HUES6 (cell line): ENCODE data around the gene LAMB3.

Experiments used
- H3K27ac ChIP-seq: 2 replicates; pipeline ENCODE4 v1.7.0; 2013; ENCODE audit warnings: low read depth, mild to moderate bottlenecking, low read length, inconsistent platforms
- H3K27me3 ChIP-seq: 2 replicates; pipeline ENCODE4 v1.6.1; 2013; ENCODE audit warnings: low read length; ENCODE audit not compliant: control insufficient read depth, insufficient read depth
- H3K36me3 ChIP-seq: 2 replicates; pipeline ENCODE4 v1.6.1; 2013; ENCODE audit warnings: low read length; ENCODE audit not compliant: control insufficient read depth, insufficient read depth
- H3K4me1 ChIP-seq: 2 replicates; pipeline ENCODE4 v1.6.1; 2013; ENCODE audit warnings: low read length; ENCODE audit not compliant: control insufficient read depth, insufficient read depth
- H3K4me3 ChIP-seq: 2 replicates; pipeline ENCODE4 v1.5.1; 2013; ENCODE audit warnings: low read depth, low read length
- H3K9ac ChIP-seq: one replicate; pipeline ENCODE4 v1.6.1; 2013; ENCODE audit warnings: mild to moderate bottlenecking, low read length
- H3K9me3 ChIP-seq: 2 replicates; pipeline ENCODE4 v1.6.1; 2013; ENCODE audit warnings: low read depth, low read length; ENCODE audit not compliant: control insufficient read depth, insufficient read depth

The LAMB3 gene

DNA sequence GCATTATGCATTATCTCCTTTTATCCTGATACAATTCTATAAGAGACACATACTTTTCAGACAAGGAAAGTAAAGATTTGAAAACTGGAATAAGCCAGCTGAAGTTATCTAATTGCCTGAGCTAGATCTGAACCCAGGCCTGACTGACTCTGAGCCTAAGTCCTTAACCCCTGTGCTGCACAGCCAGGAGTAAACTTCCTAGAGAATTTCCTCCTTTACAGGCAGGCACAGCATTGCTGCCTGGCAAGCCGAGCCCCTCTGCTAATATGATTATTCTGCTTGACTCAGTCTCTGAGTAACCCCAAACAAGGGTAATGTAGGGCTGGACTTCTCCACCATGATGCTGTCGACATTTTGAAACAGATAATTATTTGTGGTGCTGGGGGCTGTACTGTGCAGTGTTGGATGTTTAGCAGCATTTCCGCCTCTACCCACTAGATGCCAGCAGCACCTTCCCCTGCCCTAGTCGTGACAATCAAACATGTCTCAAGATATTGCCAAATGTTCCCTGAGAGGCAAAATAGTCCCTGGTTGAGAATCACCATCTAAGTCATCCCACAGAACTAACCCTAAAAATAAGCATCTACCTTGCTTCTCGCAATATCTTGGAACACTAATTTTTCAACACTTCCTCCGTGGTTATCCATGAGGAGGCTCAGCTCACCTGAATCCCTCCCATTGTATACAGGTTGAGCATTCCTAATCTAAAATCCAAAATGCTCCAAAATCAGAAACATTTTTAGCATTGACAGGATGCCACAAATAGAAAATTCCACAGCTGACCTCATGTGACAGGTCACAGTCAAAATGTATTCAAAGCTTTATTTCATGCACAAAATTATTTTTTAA, 50.2 kb downstream of the LAMB3 start:
- no peak overlapping the region for H3K4me3 ChIP-seq
- no peak overlapping the region for H3K27ac ChIP-seq
- H3K9ac ChIP-seq = no peak overlapping the region
- H3K4me1 ChIP-seq = no peaks in the 10 kb centered on the region
- H3K36me3 ChIP-seq = no peaks in the 10 kb centered on the region
- H3K27me3 ChIP-seq = peaks cover 14% of the 10 kb centered on the region; the same call in 1 of the 2 replicates
- H3K9me3 ChIP-seq = no peaks in the 10 kb centered on the region

DNA sequence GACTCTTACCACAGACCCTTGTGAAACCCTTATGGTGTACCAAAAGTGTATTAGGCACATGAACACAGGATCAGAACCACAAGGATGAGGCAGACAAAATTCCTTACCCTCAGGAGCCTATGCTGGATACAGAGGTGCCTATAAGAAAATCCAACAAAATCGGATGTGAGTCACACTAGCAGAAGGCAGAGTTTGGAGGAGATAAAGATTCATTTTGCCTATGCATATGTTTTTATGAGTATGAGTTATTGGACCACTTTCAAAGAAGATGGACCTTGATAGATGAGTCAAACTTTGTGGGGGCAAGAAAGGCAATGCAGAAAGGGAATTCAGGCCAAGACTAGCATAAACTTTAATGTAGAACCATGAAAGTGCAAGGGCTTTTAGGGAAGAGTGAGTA, 51.7 kb downstream of the LAMB3 start:
- Histone ChIP-seq H3K27ac (no peak overlapping the region), H3K9ac (no peak overlapping the region), H3K4me3 (no peak overlapping the region), H3K4me1 (no peaks in the 10 kb centered on the region), H3K36me3 (no peaks in the 10 kb centered on the region), H3K27me3 (peaks cover 14% of the 10 kb centered on the region; the same call in 1 of the 2 replicates), H3K9me3 (no peaks in the 10 kb centered on the region)

DNA sequence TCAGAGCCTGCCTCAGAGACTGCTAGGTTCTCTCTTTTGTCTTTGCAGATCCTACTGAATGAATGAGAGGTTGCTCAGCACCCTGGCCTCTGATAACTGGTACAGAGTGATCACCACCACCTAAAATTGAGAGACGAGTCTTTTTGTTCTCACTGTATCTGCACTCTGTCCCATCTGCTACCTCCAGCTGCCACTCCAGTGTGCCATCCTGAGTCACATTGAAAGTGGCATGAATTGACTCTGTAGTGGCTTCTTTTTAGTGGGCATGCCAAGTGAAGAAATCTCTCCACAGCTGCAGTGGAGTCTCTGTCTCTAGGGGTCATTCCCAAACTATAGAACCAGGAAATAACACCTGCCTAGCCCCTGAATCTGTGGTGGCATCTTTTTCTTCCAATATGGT, 54.0 kb downstream of the LAMB3 start:
- Histone ChIP-seq H3K27me3 (peaks cover 18% of the 10 kb centered on the region; the same call in 1 of the 2 replicates), H3K4me3 (no peak overlapping the region), H3K4me1 (no peaks in the 10 kb centered on the region), H3K9ac (no peak overlapping the region), H3K36me3 (no peaks in the 10 kb centered on the region), H3K27ac (no peak overlapping the region), H3K9me3 (no peaks in the 10 kb centered on the region)

- no peaks in the 10 kb centered on the region for H3K9me3 ChIP-seq
- H3K27me3 ChIP-seq = peaks cover 18% of the 10 kb centered on the region; the same call in 1 of the 2 replicates
Measured at GRCh38 chr1:209597499-209597898, 54.7 kb downstream of the LAMB3 start.

DNA sequence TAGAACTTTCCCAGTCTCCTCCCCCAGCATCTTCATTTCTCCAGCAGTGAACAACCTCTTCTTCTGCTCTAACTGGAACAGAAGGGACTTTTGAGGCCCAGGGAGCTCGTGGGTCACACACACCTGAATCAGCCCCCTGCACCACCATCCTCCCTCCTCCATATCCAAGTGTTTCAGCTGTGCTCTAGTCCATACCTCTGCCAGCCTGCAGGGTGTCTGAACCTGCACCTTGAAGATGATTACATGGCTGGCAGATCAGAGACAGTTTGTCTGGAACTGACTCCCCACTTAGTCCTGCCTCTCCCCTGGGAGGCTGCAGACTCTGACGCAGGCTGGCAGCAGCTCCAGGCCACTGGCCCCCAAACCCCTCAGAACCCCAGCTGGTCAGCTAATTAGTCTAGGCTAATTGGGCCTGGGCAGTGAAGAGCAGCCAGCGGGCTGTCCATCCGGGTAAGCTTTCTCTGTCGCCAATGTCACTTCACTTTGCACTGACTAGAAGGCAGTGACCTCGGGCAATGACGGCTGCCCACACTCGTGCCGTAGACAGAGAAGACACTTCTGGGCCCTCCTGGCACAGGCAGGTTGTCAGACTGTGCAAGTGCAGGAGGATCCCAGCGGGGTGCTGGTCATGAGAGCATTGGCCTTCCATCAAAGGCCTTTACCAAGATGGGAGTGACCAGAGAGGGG, 56.5 kb downstream of the LAMB3 start:
- no peaks in the 10 kb centered on the region for H3K36me3 ChIP-seq

More at GRCh38 chr1:209597499-209597898, 54.7 kb downstream of the LAMB3 start:
- no peak overlapping the region for H3K4me3 ChIP-seq
- no peaks in the 10 kb centered on the region for H3K36me3 ChIP-seq
- H3K27ac ChIP-seq = no peak overlapping the region
- H3K4me1 ChIP-seq = no peaks in the 10 kb centered on the region
- no peak overlapping the region for H3K9ac ChIP-seq

DNA sequence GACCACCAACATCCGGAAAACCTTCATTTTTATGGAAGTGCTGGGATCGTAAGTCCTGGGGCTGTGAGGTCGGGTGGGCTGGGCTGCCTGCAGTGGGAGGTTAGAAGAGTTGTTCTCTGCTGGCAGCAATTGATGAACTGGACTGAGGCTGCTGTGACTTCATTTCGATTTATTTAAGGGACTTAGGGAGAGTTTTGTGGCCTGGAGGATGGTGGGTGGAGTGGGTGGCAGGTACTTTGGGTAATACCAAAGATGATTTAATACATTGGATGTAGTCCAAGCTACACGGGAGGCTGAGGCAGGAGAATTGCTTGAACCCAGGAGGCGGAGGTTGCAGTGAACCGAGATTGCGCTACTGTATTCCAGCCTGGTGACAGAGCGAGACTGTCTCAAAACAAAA, 57.2 kb downstream of the LAMB3 start:
- Histone ChIP-seq H3K9ac (no peak overlapping the region), H3K27me3 (peaks cover 11% of the 10 kb centered on the region; the same call in 1 of the 2 replicates), H3K4me3 (no peak overlapping the region), H3K9me3 (no peaks in the 10 kb centered on the region), H3K36me3 (no peaks in the 10 kb centered on the region), H3K27ac (no peak overlapping the region), H3K4me1 (no peaks in the 10 kb centered on the region)

More for the DNA sequence above, 56.5 kb downstream of the LAMB3 start:
- no peaks in the 10 kb centered on the region for H3K4me1 ChIP-seq
- H3K27ac ChIP-seq = no peak overlapping the region
- H3K9me3 ChIP-seq = no peaks in the 10 kb centered on the region
- H3K27me3 ChIP-seq = peaks cover 17% of the 10 kb centered on the region; the same call in 1 of the 2 replicates
- no peak overlapping the region for H3K4me3 ChIP-seq
- no peak overlapping the region for H3K9ac ChIP-seq

- Histone ChIP-seq H3K9ac (no peak overlapping the region), H3K4me1 (no peaks in the 10 kb centered on the region), H3K27ac (no peak overlapping the region), H3K4me3 (no peak overlapping the region), H3K27me3 (peaks cover 6% of the 10 kb centered on the region; the same call in 1 of the 2 replicates), H3K9me3 (no peaks in the 10 kb centered on the region), H3K36me3 (no peaks in the 10 kb centered on the region)
Measured at GRCh38 chr1:209594440-209594839, 57.8 kb downstream of the LAMB3 start.

DNA sequence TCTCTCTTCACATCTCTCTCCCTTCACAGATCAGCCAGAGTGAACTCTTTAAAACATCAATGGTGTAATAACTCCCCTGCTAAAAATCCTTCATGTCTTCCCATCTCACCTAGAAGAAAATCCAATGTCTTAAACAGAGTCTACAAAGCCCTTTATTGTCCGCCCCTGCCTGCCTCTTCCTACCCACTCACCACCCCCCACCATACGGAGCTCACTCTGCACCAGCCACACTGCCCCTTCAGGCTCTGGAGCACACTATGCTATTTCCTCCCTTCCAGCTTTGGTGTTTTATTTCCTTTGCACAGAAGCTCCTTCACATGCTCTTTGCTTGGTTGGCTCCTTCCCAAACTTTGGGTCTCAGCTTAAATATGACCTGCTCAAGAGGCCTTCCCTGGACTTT, 58.5 kb downstream of the LAMB3 start:
- Histone ChIP-seq H3K4me1 (no peaks in the 10 kb centered on the region), H3K27ac (no peak overlapping the region), H3K9me3 (no peaks in the 10 kb centered on the region), H3K4me3 (no peak overlapping the region), H3K9ac (no peak overlapping the region), H3K27me3 (peaks cover 4% of the 10 kb centered on the region; the same call in 1 of the 2 replicates), H3K36me3 (no peaks in the 10 kb centered on the region)

GRCh38 chr1:209590405-209590804, 61.8 kb downstream of the LAMB3 start:
- Histone ChIP-seq H3K4me3 (no peak overlapping the region), H3K27ac (no peak overlapping the region), H3K9me3 (no peaks in the 10 kb centered on the region; the same call in 1 of the 2 replicates), H3K4me1 (peaks cover 8% of the 10 kb centered on the region; the same call in 1 of the 2 replicates), H3K36me3 (no peaks in the 10 kb centered on the region), H3K27me3 (peaks cover 20% of the 10 kb centered on the region), H3K9ac (no peak overlapping the region)

DNA sequence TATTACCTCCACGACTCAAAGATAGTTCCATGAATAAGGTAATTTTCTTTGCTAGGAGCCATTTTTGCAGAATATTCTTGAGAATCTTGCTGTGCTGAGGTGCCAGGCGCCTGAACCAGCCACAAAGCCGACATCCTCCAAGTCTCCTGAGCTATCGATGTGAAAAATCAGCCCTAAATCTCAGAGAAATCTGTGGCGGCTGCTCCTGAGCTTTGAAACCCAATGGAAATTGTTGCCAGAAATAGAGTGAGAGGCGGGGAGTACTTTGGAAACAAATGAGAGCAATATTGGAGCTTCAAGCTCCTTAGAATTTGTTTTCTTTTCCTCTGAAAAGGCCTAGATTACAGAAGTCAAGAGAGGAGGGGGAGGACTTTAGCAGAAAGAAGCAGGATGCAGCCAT, 62.4 kb downstream of the LAMB3 start:
- peaks cover 25% of the 10 kb centered on the region for H3K27me3 ChIP-seq
- no peak overlapping the region for H3K27ac ChIP-seq
- no peaks in the 10 kb centered on the region for H3K36me3 ChIP-seq
- H3K4me3 ChIP-seq = no peak overlapping the region
- peaks cover 11% of the 10 kb centered on the region; the same call in 1 of the 2 replicates for H3K4me1 ChIP-seq
- H3K9ac ChIP-seq = no peak overlapping the region
- no peaks in the 10 kb centered on the region; the same call in 1 of the 2 replicates for H3K9me3 ChIP-seq

DNA sequence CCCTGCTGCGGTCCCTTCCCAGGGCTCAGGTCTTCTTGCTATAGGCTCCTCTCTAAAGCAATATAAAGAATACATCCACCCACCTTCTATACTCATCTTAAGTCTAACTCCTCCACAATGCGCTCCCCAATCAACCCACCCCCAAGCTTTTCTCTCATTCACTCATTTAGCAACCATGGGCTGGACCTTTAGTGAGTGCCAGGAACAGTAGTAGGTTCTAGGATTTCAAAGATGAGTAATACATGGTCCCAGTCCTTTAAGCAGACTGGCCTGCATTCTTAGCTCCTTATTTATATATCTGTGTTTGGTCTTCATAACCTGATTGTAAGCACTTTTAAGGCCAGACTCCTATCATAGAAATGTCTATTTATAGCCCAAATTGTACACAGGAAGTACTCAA, 62.8 kb downstream of the LAMB3 start:
- H3K36me3 ChIP-seq = no peaks in the 10 kb centered on the region
- H3K27ac ChIP-seq = no peak overlapping the region
- H3K9ac ChIP-seq = no peak overlapping the region
- peaks cover 29% of the 10 kb centered on the region for H3K27me3 ChIP-seq
- H3K4me1 ChIP-seq = peaks cover 14% of the 10 kb centered on the region; the same call in 1 of the 2 replicates
- no peaks in the 10 kb centered on the region; the same call in 1 of the 2 replicates for H3K9me3 ChIP-seq
- no peak overlapping the region for H3K4me3 ChIP-seq
